Ovary (tissue), 3 donors: ENCODE measurements around the gene CTTN.

ENCODE experiments used
- CTCF ChIP-seq, 3 donors: fragments of 450-650 bp in 2 of 3; fragments of 200-600 bp in 1 of 3; IDR thresholded peaks; one replicate each; pipeline versions ENCODE4 v1.5.1 to v1.8.0; 2016 to 2022; ENCODE audit warnings: antibody characterized with exemption in 3 of 3, mild to moderate bottlenecking in 1 of 3
- POLR2A ChIP-seq: fragments of 450-650 bp; IDR thresholded peaks from one replicate; pipeline ENCODE4 v1.6.1; 2017; ENCODE audit warnings: antibody characterized with exemption, mild to moderate bottlenecking, moderate library complexity
- donor health status: DM: no; HTN: no; CAD: no.

GRCh38 chr11:70415191-70415590, 16.9 kb downstream of the CTTN start:
- TF ChIP-seq CTCF (IDR thresholded peaks at IDR 0.05) (no peak), POLR2A (no peak)
